GM12878 (cell line): ENCODE measurements around the gene APLP1.
"Not testable (repeated sequence)": the region's sequence is repeated elsewhere in the genome, so short reads cannot be mapped to it uniquely, and the experiment has no call there.

Experiments
- EP300 ChIP-seq, 2 experiments: fragments of 150-350 bp in 1 of 2; IDR thresholded peaks; 2 replicates each; pipeline ENCODE4 v1.6.1; 2011 to 2012; ENCODE audit warnings: low read depth in 2 of 2, low read length in 2 of 2, borderline replicate concordance in 1 of 2, improper control_type of control experiment in 1 of 2, inconsistent platforms in 1 of 2; ENCODE audit not compliant: control insufficient read depth in 1 of 2
- EZH2 ChIP-seq: IDR thresholded peaks from 2 replicates; pipeline ENCODE4 v1.6.1; 2012; ENCODE audit warnings: low read depth, mild to moderate bottlenecking, control low read depth, inconsistent platforms, low read length, borderline replicate concordance; ENCODE audit not compliant: control insufficient read depth
- MXI1 ChIP-seq: fragments of 150-350 bp; IDR thresholded peaks from 2 replicates; pipeline ENCODE4 v1.6.1; 2011; ENCODE audit warnings: low read depth, mild to moderate bottlenecking, inconsistent platforms, low read length, improper control_type of control experiment
- POLR2A ChIP-seq: IDR thresholded peaks from 2 replicates; pipeline ENCODE4 v1.6.1; 2011; ENCODE audit warnings: low read depth, mild to moderate bottlenecking, low read length
- SMAD5 ChIP-seq: IDR thresholded peaks from 2 replicates; pipeline ENCODE4 v1.6.1; 2016; ENCODE audit warnings: antibody characterized with exemption, low read depth
- SUZ12 ChIP-seq: fragments of 200-600 bp; sonication (generic); IDR thresholded peaks from one replicate; pipeline ENCODE4 v1.6.1; 2018; ENCODE audit warnings: antibody characterized with exemption, mild to moderate bottlenecking; ENCODE audit not compliant: unreplicated experiment
- YBX1 ChIP-seq: fragments of 450-650 bp; IDR thresholded peaks from 2 replicates; pipeline ENCODE4 v1.6.1; 2016; ENCODE audit warnings: antibody characterized with exemption
- ZNF24 ChIP-seq: fragments of 450-650 bp; IDR thresholded peaks from 2 replicates; pipeline ENCODE4 v1.6.1; 2017; ENCODE audit warnings: antibody characterized with exemption, mild to moderate bottlenecking
- TF ChIP-seq, protein P1 (sequence below), 3 experiments: IDR thresholded peaks in 2 of 3; conservative IDR thresholded peaks in 1 of 3; 2 replicates each; pipeline ENCODE4 v1.5.1; 2011; ENCODE audit warnings: low read depth in 3 of 3, low read length in 3 of 3, mild to moderate bottlenecking in 3 of 3, control low read depth in 2 of 3, moderate library complexity in 2 of 3, inconsistent platforms in 1 of 3, mixed read lengths in 1 of 3; ENCODE audit not compliant: control insufficient read depth in 2 of 3, insufficient read depth in 1 of 3; ENCODE audit errors: extremely low read depth in 1 of 3

DNA sequence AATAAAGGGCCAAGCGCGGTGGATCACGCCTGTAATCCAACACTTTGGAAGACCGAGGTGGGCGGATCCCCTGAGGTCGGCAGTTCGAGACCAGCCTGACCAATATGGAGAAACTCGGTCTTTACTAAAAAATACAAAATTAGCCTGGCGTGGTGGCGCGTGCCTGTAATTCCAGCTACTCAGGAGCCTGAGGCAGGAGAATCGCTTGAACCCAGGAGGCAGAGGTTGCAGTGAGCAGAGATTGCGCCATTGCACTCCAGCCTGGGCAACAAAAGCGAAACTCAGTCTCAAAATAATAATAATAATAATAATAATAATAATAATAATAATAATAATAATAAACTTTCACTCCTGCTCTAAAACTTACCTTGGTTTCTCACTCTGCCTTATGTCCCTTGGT, 42.0 kb downstream of the APLP1 start:
- not testable (repeated sequence) for TF ChIP-seq MXI1; SUZ12; ZNF24; YBX1; EZH2; EP300 (IDR thresholded peaks at IDR 0.05; ENCODE audit: borderline replicate concordance in 1 of 2, control insufficient read depth in 1 of 2, low read depth in 2 of 2, low read length in 2 of 2); SMAD5; POLR2A
- TF ChIP-seq, protein P1, sequence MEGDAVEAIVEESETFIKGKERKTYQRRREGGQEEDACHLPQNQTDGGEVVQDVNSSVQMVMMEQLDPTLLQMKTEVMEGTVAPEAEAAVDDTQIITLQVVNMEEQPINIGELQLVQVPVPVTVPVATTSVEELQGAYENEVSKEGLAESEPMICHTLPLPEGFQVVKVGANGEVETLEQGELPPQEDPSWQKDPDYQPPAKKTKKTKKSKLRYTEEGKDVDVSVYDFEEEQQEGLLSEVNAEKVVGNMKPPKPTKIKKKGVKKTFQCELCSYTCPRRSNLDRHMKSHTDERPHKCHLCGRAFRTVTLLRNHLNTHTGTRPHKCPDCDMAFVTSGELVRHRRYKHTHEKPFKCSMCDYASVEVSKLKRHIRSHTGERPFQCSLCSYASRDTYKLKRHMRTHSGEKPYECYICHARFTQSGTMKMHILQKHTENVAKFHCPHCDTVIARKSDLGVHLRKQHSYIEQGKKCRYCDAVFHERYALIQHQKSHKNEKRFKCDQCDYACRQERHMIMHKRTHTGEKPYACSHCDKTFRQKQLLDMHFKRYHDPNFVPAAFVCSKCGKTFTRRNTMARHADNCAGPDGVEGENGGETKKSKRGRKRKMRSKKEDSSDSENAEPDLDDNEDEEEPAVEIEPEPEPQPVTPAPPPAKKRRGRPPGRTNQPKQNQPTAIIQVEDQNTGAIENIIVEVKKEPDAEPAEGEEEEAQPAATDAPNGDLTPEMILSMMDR (IDR thresholded peaks at IDR 0.05 in 2 of 3, conservative IDR thresholded peaks at IDR 0.05 in 1 of 3; ENCODE audit: control insufficient read depth in 2 of 3, extremely low read depth in 1 of 3, insufficient read depth in 1 of 3, low read depth in 3 of 3, low read length in 3 of 3), result not testable (repeated sequence)
